Mucosa of stomach (tissue), 1 donor: ENCODE data around the gene SYT7.

Experiments used
- H3K27me3 ChIP-seq: one replicate; pipeline ENCODE4 v1.7.0; 2013; ENCODE audit warnings: mild to moderate bottlenecking, low read length; ENCODE audit not compliant: control insufficient read depth, insufficient read depth
- H3K36me3 ChIP-seq: one replicate; pipeline ENCODE4 v1.7.0; 2013; ENCODE audit warnings: low read length; ENCODE audit not compliant: control insufficient read depth, insufficient read depth
- H3K4me1 ChIP-seq: one replicate; pipeline ENCODE4 v1.7.0; 2013; ENCODE audit warnings: mild to moderate bottlenecking, low read length; ENCODE audit not compliant: control insufficient read depth, insufficient read depth
- H3K4me3 ChIP-seq: one replicate; pipeline ENCODE4 v1.7.0; 2013; ENCODE audit warnings: low read length
- H3K9ac ChIP-seq: one replicate; pipeline ENCODE4 v1.7.0; 2013; ENCODE audit warnings: mild to moderate bottlenecking, low read length, moderate library complexity
- H3K9me3 ChIP-seq: one replicate; pipeline ENCODE4 v1.7.0; 2013; ENCODE audit warnings: mild to moderate bottlenecking, low read length, moderate library complexity; ENCODE audit not compliant: control insufficient read depth
- donor health status: Pancreatic carcinoma.

The SYT7 gene

DNA sequence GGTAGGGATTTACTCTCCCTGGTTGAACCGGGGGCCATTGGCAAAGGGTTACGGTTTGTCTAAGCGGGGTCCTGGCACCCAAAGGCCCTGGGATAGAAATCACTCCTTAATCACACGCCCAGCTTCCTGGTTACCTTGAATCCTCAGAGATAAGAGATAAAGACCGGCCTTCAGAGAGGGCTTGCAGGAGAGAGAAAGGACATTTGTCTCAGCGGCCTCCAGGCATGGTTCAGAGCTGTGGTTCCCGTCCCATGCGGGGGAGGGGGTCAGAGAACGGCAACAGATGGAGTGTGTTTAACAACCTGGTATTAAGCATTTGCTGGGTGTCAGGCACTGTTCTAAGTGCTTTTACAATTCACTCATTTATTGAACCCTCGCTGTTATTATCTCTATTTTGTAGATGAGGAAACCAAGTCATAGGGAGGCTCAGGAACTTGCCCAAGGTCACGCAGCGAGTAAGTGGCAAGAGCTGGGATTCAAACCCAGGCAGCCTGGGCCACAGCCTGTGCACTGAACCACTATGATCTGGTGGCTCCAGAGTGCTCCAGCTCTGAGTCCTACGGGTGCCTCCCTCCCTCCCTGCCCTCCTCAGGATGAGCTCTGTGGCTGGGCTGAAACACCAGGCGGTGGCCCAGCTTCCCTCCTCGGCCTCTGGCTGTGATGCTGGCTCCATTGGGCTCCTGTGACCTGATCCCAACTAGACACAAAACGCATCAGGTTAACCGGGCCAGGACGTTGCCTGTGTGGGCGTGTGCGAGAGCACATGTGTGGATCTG is 53.7 kb downstream of the SYT7 start:
- Histone ChIP-seq H3K9me3 (no peaks in the 10 kb centered on the region), H3K9ac (no peak overlapping the region), H3K36me3 (no peaks in the 10 kb centered on the region), H3K4me1 (peaks cover 20% of the 10 kb centered on the region), H3K4me3 (no peak overlapping the region), H3K27me3 (peaks cover 26% of the 10 kb centered on the region)

DNA sequence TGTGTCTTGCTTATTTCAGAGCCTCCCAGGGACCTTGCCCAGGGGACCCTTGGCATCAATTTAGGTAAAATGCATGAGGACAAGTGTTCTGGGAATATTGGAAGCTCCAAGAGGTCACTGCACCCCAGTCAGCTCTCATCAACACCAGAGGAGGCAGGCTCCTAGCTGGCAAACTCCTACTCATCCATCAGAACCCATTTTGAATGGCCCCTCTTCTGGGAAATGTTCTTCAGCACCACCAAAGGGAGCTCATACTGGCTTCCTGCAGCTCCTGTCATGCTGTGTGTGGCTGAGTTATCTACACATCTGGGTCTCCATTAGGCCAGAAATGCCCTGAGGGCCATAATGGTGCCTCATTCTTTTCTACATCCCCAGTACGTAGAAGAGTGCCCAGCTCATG is 54.6 kb downstream of the SYT7 start:
- peaks cover 10% of the 10 kb centered on the region for H3K4me1 ChIP-seq
- H3K9me3 ChIP-seq: no peaks in the 10 kb centered on the region
- H3K27me3 ChIP-seq: peaks cover 26% of the 10 kb centered on the region
- no peaks in the 10 kb centered on the region for H3K36me3 ChIP-seq
- H3K4me3 ChIP-seq: no peak overlapping the region
- H3K9ac ChIP-seq: no peak overlapping the region

- Histone ChIP-seq H3K27me3 (peaks cover 23% of the 10 kb centered on the region), H3K36me3 (no peaks in the 10 kb centered on the region)
Measured at GRCh38 chr11:61524963-61525587, 55.8 kb downstream of the SYT7 start.

DNA sequence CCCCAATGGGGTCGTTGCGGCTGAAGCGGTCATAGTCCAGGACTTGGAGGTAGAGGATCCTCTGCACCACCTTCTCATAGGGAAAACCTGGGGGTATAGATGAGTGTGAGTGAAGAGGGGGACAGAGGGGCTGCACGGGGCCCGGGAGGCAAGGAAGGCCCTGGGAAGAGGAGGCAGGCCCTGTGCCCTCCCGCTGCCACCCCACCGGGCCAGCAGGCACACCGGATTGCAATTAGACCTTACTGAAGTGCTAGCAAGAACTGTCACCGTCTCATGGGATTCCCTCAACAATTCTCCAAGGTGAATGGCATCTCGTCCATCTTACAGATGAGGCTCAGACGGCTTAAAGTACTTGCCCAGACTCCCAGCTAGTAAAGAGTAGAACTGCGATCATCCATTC is 56.4 kb downstream of the SYT7 start:
- Histone ChIP-seq H3K9me3 (no peaks in the 10 kb centered on the region), H3K27me3 (peaks cover 23% of the 10 kb centered on the region), H3K9ac (no peak overlapping the region), H3K4me1 (peaks cover 6% of the 10 kb centered on the region), H3K4me3 (no peak overlapping the region), H3K36me3 (no peaks in the 10 kb centered on the region)

More at GRCh38 chr11:61524963-61525587, 55.8 kb downstream of the SYT7 start:
- Histone ChIP-seq H3K9ac (no peak overlapping the region), H3K9me3 (no peaks in the 10 kb centered on the region), H3K4me1 (peaks cover 6% of the 10 kb centered on the region), H3K4me3 (no peak overlapping the region)

GRCh38 chr11:61522881-61523280 is 58.0 kb downstream of the SYT7 start:
- Histone ChIP-seq H3K27me3 (peaks cover 25% of the 10 kb centered on the region), H3K9ac (no peak overlapping the region), H3K9me3 (no peaks in the 10 kb centered on the region), H3K4me3 (no peak overlapping the region), H3K36me3 (no peaks in the 10 kb centered on the region), H3K4me1 (peaks cover 6% of the 10 kb centered on the region)

DNA sequence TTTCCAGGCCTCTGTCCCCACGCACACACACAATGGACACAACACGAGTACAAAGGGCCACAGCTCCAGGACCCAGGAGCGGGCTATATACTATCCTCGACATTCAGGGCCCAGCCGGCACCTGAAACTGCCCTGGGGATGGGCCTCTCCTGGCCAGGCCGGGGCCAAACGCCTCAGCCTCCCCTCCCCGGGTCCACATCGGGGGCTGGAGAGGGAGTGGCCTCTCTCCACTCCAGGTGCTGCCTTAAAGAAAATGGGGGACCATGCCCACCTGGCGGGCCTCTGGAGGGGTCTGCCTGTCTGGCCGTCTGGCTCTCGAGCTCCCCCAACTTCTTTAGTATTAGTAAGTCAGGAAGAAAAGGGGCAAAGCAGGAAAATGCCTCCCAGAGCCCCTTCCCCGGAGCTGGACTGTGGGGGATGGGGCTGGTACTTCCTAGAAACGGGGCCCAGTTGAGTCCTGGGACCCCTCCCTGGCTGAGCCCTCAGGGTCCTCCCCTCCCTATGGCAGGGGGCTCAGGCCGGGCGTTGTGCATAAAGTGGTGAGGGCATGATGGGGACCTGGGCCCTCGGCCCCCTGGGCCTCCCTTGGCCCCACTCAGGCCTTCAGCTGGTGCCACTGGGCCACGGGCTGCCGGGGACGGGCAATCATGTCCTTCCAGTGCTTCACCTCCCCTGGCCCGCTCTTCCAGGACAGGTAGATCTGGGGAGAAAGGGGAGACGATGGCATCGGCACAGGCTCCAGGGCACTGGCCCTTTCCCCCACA is 62.7 kb downstream of the SYT7 start:
- Histone ChIP-seq H3K27me3 (peaks cover 17% of the 10 kb centered on the region), H3K4me1 (no peaks in the 10 kb centered on the region), H3K36me3 (no peaks in the 10 kb centered on the region), H3K4me3 (no peak overlapping the region), H3K9ac (no peak overlapping the region), H3K9me3 (no peaks in the 10 kb centered on the region)

GRCh38 chr11:61516675-61517572 is 64.0 kb downstream of the SYT7 start:
- Histone ChIP-seq H3K4me3 (no peak overlapping the region), H3K27me3 (peaks cover 17% of the 10 kb centered on the region), H3K4me1 (no peaks in the 10 kb centered on the region), H3K9ac (no peak overlapping the region), H3K9me3 (no peaks in the 10 kb centered on the region), H3K36me3 (no peaks in the 10 kb centered on the region)

- Histone ChIP-seq H3K27me3 (peaks cover 23% of the 10 kb centered on the region), H3K4me1 (no peaks in the 10 kb centered on the region), H3K36me3 (no peaks in the 10 kb centered on the region), H3K9ac (no peak overlapping the region), H3K4me3 (no peak overlapping the region), H3K9me3 (no peaks in the 10 kb centered on the region)
Measured at GRCh38 chr11:61516191-61516590, 64.7 kb downstream of the SYT7 start.

DNA sequence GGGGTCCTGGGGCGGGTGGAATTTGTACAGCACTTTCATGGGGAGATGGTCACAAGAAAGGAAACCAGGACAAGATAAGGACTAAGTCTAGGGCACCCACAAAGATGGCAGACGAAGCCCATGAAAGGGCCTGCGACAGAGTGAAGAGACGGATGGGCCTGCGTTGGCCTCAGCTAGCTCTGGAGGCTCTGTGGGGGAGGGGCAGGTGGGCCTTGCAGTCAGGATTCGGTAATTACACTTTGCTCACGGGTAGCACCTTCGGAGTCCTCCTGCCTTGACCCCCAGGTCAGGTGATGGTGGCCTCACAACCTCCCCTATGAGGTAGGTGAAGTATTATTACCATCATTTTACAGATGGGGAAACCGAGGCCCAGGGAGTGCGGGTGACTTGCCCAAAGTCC is 65.2 kb downstream of the SYT7 start:
- no peaks in the 10 kb centered on the region for H3K36me3 ChIP-seq
- H3K4me3 ChIP-seq: no peak overlapping the region
- H3K27me3 ChIP-seq: peaks cover 28% of the 10 kb centered on the region
- no peaks in the 10 kb centered on the region for H3K9me3 ChIP-seq
- no peak overlapping the region for H3K9ac ChIP-seq
- H3K4me1 ChIP-seq: no peaks in the 10 kb centered on the region

DNA sequence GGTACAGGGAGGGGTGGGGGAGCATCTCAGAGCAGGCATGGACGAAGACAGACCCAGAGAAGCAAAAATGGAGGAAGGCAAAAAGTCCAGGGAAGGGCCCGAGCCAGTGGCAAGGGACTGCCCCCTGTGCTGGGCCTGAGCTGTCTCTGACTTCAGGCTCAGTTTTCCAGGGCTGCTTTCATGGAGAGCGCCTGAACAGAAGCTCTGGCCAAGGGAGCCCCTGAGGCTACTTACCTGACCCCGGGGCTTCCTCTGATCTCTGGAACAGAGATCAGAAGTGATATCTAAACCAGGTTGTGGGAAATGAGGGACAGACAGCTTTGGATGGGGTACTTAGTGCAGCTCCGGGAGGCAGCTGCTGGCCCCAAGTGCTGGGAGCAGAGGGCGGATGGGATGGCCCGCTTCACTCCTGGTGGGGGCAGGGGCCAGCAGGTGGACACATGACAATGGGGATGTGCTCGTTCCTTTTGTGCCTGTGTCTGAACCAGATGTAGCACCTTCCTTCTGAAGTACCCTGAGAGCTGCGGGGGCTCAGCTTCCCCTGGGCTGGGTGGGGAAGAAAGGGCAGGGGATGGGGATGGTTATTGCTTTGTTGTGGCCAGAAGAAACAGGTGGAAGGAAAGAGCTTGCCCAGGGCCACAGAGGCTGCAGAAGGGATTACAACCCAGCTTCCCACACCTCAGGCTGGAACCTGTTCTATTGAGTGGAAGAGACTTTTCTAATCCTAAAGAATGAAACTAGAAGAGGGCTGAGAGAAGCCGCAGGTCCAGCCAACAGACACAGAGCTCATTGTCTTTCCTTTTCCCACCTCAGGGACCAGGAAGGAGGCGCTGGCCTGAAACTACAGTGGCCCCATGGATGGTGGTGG is 66.6 kb downstream of the SYT7 start:
- Histone ChIP-seq H3K9ac (no peak overlapping the region), H3K27me3 (peaks cover 42% of the 10 kb centered on the region), H3K4me1 (peaks cover 7% of the 10 kb centered on the region), H3K9me3 (no peaks in the 10 kb centered on the region), H3K36me3 (no peaks in the 10 kb centered on the region), H3K4me3 (no peak overlapping the region)
